Lung microvascular endothelial cell (primary cell): ENCODE results near the gene EPHB1. TPM values are rescaled to one million over a fixed set of nuclear protein-coding genes. Genes with fewer than 3 reads are reported as not detected.
A peak's percentile ranks its signal among the peaks of the same experiment; 100 is the strongest.

Experiments used
- DNase-seq, 2 donors: peaks; one replicate each; pipeline versions ENCODE4 v3.0.0 to v3.0.0-alpha.2; 2010; ENCODE audit warnings: low read depth in 2 of 2
- total RNA-seq: library from RNA; depleted of rRNA; stranded (reverse); fragments of >200 nt; gene quantifications from 2 replicates; pipeline ENCODE4 v1.2.1, GENCODE V29; 2014

EPHB1 gene
- total RNA-seq, 1 donor from 2014 or later, result 4.2 TPM

DNA sequence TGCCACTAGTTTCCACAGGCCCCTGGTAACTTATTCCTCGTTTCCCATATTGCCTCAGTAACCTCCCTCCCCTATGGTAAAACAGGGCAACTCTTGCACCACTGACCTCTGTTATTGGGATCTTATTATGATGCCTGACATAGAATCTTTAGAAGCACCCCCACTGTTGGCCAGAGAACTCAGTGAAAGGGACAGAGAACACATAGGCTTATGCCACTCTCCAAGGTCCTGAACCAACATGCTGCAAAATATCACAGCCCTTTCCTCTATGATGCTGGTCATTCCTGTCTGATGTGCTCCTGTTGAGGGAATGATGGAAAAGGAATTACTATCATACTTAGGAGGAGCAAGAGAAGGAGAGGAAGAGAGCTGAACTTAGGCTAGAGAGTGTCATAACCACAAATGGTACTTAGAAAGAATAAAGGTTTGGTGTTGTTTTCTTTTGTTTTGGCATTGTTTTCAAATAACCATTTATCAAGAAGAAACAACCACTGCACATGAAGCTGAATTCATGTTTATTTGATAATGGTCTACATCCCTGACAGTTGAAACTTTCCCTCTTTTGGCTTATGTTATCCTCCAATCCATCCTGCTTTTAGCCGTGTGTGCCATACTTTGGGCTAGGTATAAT, 330.2 kb downstream of the EPHB1 start:
- DNase-seq, result peak; percentile 21 to 35

DNA sequence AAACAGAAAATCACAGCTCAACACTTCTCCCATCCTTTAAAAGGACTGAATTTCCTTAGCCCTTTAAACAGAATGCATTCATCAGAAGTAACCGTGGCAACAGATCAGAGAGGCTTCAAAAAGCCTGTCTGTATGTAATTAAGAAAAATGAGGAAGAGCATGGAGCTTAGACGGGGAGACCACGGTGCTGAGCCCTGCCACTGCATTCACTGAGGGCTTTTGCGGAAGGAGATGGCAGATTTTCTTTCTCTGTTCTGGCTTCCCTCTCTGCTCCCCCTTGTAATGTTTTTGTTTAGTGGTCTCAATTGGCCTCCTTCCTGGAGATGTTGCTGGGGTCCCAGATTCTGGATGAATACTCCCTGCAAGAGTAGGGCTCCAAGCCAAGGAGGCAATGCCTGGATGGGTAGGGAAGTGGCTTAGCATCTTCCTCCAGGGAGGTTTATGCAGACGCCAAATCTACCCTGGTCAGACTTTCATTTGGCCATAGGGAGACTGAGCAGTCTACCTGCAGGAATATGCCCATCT, 332.9 kb downstream of the EPHB1 start:
- no peak for DNase-seq

- DNase-seq, result no peak
Observed at GRCh38 chr3:135128818-135129217, 333.8 kb downstream of the EPHB1 start.

- no peak for DNase-seq
Observed at GRCh38 chr3:135131290-135131689, 336.2 kb downstream of the EPHB1 start.

GRCh38 chr3:135133905-135134683, 339.0 kb downstream of the EPHB1 start:
- no peak for DNase-seq

GRCh38 chr3:135134684-135135075, 339.6 kb downstream of the EPHB1 start:
- DNase-seq, result no peak

- DNase-seq, result no peak
Observed at GRCh38 chr3:135135445-135135844, 340.4 kb downstream of the EPHB1 start.

DNA sequence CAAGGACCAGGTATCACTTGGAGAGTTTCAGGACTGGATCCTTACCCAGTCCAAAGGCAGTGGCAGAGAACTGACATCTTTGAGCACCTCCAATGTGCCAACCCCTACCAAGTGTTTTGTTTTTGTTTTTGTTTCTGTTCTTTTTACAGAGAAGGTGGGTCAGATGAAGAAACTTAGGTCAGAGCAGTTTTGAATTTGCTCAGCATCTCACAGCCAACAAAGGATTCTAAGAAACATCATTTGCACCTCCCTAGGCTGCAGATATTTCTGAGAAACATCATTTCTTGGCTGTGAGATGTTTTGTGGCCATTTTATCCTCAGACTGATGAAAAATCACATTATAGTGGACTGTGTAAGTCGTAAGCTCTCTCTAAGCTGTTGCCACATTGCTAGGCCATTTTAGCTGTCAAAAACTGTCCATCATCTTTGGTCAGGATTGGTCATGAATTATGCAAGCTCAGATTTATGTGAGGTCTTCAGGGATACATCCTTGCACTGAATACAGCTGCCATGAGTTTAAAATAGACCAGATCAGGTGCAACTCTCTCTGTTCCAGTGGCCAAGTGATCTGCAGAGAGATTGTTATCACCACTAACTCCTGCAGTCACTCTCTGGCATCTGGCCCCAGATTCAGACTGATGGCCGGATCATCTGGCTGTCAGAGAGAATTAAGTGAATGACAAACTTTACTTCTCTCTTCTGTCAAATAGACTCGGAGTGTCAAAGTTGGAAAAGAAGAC, 341.5 kb downstream of the EPHB1 start:
- DNase-seq, result no peak

DNA sequence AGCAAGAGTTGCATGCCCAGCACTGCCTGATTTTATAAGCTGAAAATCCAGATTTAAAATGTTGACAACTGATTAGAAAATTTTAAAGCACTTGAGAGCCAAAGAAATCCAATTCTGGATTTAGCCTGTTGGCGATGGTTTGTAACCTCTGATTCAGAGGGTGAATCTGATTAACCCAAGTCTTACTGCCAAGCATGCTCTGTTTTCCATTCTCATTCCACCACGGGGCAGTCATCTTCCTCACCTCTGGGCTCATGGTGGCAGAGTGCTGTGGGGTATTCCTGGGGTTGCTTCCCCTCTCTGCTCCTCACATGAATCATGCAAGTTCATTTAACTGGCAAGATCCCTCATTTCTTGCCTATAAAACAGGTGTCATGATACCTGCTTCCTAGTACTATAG, 342.2 kb downstream of the EPHB1 start:
- DNase-seq, result no peak

GRCh38 chr3:135138776-135139175, 343.7 kb downstream of the EPHB1 start:
- DNase-seq, result no peak

DNA sequence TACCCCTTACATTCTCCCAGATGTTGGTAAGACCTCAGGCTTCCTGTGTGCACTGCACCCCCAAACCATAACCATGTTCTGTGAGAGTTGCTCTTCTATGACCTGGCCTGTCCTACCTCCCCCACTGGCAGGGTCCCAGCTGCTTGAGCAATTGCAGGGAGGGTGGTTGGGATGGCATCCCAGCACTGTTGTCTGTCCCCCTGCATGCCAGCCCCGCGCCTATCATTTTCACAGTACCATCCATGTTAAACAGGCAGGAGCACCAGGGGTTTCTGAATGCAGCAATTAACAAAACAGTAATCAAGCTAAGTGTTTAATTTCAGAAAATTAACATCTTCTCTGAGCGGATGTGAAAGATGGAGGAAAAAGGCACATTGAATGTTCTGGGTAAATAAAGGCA, 345.5 kb downstream of the EPHB1 start:
- DNase-seq, result no peak

GRCh38 chr3:135141160-135141559, 346.1 kb downstream of the EPHB1 start:
- DNase-seq, result no peak

- no peak for DNase-seq
Observed at GRCh38 chr3:135141672-135142071, 346.6 kb downstream of the EPHB1 start.

DNA sequence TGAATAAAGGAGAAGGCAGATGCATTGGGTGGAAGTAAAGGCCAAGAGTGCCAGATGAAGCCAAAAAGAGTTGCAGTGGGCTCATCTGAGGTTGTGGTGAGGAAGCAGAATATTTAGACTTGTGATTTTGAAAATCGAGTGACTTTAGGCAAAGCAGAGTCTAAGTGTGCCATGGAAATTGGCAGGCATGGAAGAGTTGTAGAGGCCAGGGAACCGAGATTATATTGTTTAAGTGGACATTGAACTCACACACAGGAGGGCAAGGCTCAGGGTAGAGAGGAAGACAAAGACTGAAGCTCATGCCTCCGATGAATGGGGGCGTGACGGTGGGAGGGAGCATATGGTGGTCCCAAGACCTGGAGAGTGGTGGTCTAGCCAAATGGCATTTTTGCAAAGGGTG, 347.5 kb downstream of the EPHB1 start:
- DNase-seq, result no peak

GRCh38 chr3:135143474-135143873, 348.4 kb downstream of the EPHB1 start:
- DNase-seq, result no peak

- no peak for DNase-seq
Observed at GRCh38 chr3:135145581-135145980, 350.5 kb downstream of the EPHB1 start.

DNA sequence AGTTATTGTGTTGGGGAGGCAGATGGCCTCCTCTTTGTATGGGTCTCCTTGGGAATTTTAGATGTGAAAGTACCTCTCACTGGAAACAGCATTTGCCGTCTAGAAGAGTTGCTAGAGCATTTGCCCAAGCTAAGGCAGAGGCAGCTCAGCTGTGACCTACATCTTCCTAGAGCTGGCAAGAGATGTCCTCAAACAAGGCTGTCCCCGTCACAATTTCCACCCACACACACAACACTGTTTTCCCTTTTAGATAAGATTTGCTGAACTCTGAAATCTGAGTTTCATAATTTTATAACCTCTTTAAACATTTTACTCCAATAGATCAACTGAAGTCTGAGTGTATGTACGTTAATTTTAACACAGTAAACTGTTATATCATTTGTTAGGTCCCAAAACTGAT, 352.6 kb downstream of the EPHB1 start:
- DNase-seq, result no peak

DNA sequence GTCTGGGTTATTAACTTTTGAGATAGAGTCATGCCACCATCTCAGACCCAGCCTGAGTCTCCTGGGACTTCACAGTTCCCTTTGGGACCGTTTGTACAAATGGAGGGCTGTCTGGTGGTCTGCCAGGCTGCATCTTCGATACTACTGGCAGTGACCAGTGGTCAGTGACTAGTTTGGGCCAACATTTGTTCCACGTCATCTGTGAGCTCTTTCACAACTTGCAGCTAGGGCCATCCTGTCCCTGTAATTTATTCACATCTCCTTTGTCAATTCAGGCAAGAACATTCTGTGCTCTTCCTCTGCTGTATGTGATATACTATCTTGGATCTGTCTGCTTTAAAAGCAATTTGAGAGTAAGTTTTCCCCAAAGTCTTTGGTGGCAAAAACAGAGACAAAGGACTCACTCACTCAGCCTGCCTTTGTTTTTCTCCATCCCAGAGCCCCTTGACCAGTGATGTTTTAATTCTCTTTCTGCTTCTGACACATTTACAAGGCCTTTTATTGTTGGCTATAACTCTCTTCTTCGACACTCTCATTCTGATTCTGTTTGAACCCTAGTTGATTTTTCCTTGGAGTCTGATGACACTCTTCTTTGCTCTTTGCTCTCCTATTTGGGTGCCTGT, 353.4 kb downstream of the EPHB1 start:
- no peak for DNase-seq

DNA sequence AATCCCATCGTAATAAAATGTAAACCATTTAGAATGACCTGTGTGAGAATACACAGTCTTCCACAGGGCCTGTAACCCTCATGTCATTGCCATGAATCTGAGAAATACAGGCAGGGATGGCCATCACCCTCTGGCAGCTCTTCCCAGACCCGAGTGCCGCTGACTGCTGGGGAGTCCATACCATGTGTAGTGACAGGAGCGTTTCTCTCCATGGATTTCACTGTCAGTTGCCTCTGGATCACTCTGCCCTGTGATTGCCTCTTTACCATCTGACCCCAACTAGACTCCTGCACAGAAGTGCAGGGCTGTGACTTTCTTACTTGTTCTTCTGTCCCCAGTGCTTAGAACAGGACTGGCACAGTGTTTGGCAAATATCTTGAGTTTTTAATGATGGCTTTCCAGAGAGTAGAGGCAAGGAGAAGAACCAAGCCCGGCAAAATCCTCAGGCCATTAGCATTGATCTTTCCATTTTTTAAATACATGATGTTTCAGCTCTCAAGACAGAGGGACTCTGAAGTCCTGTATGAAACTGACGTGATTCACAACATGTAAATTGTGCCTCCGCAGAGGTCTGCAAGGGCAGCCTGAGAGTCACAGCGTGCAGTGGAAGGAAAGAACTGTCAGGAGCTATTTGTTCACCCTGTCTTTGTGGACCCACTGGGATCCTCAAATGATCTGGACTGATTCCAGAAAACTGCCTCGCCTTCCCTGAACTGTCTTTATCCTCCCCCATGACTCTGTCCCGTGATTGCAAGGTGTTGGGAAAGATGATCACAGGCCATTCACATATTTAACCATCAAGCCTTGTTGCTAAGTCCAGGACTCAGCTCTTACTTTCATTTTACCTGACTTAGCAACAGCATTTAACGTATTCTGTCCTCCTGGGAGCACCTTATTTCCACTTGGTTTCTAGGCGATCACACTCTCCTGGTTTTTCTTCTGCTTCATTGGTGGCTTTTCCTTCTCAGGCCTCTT, 354.9 kb downstream of the EPHB1 start:
- no peak for DNase-seq

GRCh38 chr3:135154186-135154585, 359.1 kb downstream of the EPHB1 start:
- no peak for DNase-seq

GRCh38 chr3:135155228-135155627, 360.2 kb downstream of the EPHB1 start:
- DNase-seq, result no peak
